IPS-11a (cell line): ENCODE measurements around the gene NOC3L.
"Not testable (repeated sequence)": the region's sequence is repeated elsewhere in the genome, so short reads cannot be mapped to it uniquely, and the experiment has no call there.

Experiments
- H3K4me3 ChIP-seq: one replicate; pipeline ENCODE4 v1.5.1; 2013; ENCODE audit warnings: low read depth, low read length, control low read depth

NOC3L gene

GRCh38 chr10:94362360-94363250 is at the start of gene NOC3L:
NOC3L (minus strand) TSS chr10:94362939; CDS start chr10:94362838, 101 bp downstream.
- peak within 1 kb of the TSS; percentile 90 for H3K4me3 ChIP-seq

GRCh38 chr10:94412449-94412848 is 49.7 kb upstream of the NOC3L start:
- H3K4me3 ChIP-seq: no peak overlapping the region

GRCh38 chr10:94411304-94411703 is 48.6 kb upstream of the NOC3L start:
- H3K4me3 ChIP-seq: no peak overlapping the region

GRCh38 chr10:94409021-94409657 is 46.4 kb upstream of the NOC3L start:
- H3K4me3 ChIP-seq: no peak overlapping the region

- H3K4me3 ChIP-seq: no peak overlapping the region
Observed at GRCh38 chr10:94407668-94408067, 44.9 kb upstream of the NOC3L start.

GRCh38 chr10:94405406-94405805 is 42.7 kb upstream of the NOC3L start:
- H3K4me3 ChIP-seq: no peak overlapping the region

- peak overlapping the region; percentile 67 for H3K4me3 ChIP-seq
Observed at GRCh38 chr10:94403380-94404213, 40.9 kb upstream of the NOC3L start.

- peak overlapping the region; percentile 67 for H3K4me3 ChIP-seq
Observed at GRCh38 chr10:94402843-94403379, 40.2 kb upstream of the NOC3L start.

GRCh38 chr10:94402204-94402842 is 39.6 kb upstream of the NOC3L start, which contains the start of gene TBC1D12:
TBC1D12 (plus strand) TSS chr10:94402541; CDS start chr10:94402614, 73 bp downstream.
- peak within 1 kb of the TSS; percentile 67 for H3K4me3 ChIP-seq

GRCh38 chr10:94398762-94399161 is 36.0 kb upstream of the NOC3L start:
- H3K4me3 ChIP-seq: no peak overlapping the region

GRCh38 chr10:94397549-94398370 is 35.0 kb upstream of the NOC3L start:
- H3K4me3 ChIP-seq: no peak overlapping the region

GRCh38 chr10:94392117-94392516 is 29.4 kb upstream of the NOC3L start:
- not testable (repeated sequence) for H3K4me3 ChIP-seq

- not testable (repeated sequence) for H3K4me3 ChIP-seq
Observed at GRCh38 chr10:94385733-94386132, 23.0 kb upstream of the NOC3L start.

GRCh38 chr10:94383530-94383929 is 20.8 kb upstream of the NOC3L start:
- no peak overlapping the region for H3K4me3 ChIP-seq

GRCh38 chr10:94376865-94377264 is 14.1 kb upstream of the NOC3L start:
- no peak overlapping the region for H3K4me3 ChIP-seq

GRCh38 chr10:94375374-94375773 is 12.6 kb upstream of the NOC3L start:
- no peak overlapping the region for H3K4me3 ChIP-seq

- no peak overlapping the region for H3K4me3 ChIP-seq
Observed at GRCh38 chr10:94370501-94370900, 7.8 kb upstream of the NOC3L start.

- no peak overlapping the region for H3K4me3 ChIP-seq
Observed at GRCh38 chr10:94366382-94366781, 3.6 kb upstream of the NOC3L start.

- H3K4me3 ChIP-seq: no peak overlapping the region
Observed at GRCh38 chr10:94364482-94364881, 1.7 kb upstream of the NOC3L start.

GRCh38 chr10:94363251-94363565 is 469 bp upstream of the NOC3L start:
- no peak overlapping the region for H3K4me3 ChIP-seq
